HG03064 (cell line): ENCODE data around the gene PLCB4.

Experiments
- ATAC-seq: cut with Tn5 transposase; IDR thresholded peaks from one replicate; pipeline ENCODE4 v1.9.1; 2021; ENCODE audit warnings: low read depth; ENCODE audit not compliant: unreplicated experiment

Gene PLCB4

DNA sequence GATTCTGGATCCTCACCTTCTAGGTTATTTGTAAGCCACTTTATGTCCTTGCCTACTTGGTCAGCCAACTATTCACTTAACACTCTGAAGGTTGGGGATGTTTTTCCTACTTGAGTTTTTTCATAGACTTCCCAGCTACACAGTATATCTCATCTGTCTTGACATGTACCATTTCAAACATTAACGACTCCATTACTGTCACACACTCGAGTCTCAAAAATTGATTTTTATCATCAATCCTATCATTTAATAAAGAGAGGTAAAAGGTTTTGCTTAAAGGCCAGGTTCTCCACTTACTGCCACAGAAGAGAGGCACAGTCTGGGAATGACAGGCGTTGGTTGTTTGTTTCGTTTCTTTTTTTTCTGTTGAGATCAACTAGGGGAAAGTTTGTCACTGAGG is 407.3 kb downstream of the PLCB4 start:
- ATAC-seq = no peak

DNA sequence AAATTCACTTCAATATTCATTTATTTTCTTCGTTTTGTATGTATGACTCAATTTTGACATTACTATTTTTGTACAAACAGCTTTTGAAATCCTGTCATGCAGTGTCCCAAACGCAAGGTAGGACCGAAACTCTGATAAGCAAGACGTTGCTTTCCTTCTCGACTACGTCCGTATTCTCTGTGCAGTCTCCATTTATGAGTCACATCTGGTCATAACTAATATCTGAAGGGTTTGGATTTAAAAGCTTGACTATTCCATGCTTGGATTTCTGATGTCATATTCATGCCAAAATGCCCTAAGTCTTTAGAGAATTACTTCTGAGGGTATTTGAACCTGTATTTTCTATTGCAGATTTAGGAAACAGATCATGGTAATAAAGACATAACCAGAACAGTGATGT is 407.8 kb downstream of the PLCB4 start:
- no peak for ATAC-seq

DNA sequence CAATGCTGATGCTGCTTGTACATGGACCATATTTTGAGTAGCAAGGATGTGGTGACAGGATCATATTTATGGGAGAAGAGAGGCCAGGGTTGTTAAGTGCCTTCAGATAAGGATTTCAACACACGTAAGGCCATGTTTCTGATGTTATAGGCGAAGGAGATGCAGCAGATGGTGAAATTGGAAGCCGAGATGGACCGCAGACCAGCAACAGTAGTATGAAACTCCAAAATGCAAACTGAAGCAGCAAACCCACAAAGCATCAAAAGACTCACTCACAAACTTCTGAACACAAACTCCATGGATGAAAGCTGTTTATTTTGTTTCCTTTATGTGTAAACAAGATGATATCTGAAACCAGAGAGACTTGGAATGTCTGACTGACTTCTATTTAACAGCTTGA is 409.9 kb downstream of the PLCB4 start:
- no peak for ATAC-seq

DNA sequence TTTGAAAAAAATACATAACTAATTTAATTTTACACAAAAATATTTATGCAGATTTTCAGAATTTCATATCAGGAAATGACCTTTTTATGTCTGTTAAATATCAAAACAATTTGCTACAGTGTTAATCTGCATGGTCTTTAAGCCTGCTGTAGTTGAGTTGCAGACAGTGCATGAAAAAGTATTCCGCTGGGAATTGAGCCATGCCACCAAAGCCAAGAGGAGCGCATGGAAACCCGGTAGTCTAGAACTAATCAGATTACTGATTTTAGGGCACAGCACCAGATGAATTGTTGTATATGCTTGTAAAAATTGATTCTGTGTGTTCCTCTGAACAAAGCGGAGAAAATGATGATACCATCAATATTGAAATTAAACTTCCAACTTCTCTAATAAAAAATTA is 411.2 kb downstream of the PLCB4 start:
- no peak for ATAC-seq

DNA sequence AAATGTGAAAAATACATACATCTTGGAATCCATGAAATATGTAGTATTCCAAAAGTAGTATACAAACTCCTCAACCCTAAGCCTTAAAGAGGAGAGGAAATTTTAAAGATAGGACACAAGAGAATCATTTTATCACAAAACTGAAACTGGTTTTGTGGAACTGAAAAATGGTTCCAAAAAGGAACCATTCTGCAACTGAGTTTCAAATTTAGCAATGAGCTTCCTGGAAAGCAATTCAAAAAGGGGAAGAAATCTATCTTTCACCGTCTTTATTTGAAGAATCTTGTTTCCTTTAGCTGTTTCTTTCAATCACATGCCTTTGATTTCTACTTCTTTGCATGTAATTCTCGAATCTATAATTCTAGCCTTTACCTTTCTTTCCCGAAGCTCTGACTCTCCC is 413.3 kb downstream of the PLCB4 start:
- no peak for ATAC-seq

DNA sequence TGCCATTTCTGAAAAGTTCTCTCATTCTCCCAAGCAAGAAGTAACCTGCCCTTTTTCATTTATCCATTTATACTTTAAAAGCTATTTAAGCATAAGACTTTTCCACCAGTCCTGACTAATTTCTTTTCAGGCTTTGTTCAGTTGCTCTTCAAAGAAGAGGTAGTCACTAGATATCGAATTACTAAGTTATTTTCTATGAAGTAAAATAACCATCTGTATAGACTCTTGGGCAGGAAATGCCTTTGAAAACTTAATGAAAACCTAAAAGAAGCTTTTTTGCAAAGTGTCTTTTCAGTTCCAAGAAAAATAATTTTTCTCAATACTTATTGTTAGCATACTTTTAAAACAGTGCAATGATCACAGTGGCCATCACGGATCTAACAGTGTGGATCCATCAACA is 414.2 kb downstream of the PLCB4 start:
- ATAC-seq = no peak

DNA sequence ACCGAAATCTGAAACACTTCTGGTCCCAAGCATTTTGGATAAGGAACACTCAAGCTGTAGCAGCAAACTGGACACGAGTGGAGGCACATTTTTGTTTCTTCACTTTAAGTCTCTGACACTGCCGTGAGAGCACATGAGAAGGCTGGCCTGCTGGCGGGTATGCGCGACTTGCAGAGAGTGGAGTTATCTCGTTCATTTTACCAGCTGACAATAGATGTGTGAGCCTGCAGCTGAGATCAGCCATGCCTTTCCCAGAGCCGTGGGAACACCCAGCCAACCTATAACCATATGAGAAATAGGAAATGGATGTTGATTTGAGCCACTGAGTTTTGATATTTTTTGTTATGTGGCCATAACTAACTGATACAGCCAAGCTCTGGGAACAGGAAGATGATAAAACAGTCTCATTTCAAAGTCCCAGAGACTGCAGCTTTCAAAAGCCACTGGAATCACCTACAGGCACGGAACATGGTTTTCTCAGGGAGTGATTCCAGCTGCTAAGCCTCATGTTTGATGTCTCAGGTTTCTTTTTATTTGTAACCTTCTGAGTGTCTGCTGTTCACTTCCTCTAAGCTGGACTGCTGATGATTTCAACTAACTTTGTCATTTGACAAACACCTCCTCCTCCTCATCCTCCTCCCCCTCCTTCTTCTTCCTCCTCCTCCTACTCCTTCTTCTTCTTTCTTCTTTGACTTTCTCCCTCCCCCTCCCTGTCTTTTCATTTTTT is 416.9 kb downstream of the PLCB4 start:
- no peak for ATAC-seq

DNA sequence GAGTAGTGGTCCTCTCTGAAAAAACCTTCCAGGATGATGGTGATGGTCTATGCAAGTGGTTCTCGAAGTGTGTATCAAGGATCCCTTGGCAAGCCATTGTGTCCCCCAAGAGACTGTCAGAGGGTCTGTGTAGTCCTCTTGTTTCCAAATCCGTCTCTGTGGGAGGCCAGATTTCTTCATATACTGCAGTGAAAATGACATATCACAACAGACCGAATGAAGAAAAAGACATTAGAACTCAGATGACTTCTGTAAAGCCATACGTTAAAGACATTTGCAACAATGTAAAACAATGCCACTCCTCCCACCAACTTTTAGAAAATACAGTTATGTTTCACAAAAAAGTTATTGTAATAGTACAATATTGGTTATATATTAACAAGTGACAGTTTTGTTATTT is 418.3 kb downstream of the PLCB4 start:
- no peak for ATAC-seq

DNA sequence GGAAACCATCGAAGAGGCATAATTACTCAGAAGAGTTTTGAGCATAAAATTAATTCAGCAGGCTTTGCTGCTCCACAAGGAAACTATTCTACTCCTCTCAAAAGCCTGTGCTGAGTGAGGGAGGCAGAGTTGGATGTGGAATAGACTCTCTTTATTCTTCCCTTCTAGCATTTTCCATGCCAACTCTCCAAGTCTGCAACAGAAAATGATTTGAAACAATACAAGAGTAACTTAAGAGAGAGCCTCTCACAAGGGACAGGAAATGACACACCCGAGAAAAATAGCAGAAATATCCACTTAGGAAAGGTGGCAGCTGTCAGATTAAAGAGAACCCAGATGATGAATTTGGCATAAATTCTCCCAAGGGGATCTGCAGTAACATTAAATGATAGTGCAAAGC is 419.2 kb downstream of the PLCB4 start:
- ATAC-seq = no peak

DNA sequence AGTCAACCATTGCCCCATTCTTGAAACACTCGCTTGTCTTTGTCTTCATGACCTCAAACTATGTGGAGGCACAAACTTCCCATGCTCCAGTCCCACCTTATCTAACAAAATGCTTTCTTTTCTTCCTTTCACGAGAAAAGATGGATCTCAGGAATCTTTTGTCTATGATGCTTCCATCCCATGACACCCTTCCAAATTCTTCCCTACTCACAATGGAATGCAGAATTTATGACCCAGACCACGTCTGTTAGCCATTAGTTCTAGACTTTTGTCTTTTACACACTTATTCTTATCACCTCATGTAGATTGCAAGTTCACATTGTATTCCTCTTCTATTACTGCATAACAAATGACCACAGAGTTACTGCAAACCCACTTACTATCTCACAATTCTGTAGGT is 421.3 kb downstream of the PLCB4 start:
- ATAC-seq = no peak

DNA sequence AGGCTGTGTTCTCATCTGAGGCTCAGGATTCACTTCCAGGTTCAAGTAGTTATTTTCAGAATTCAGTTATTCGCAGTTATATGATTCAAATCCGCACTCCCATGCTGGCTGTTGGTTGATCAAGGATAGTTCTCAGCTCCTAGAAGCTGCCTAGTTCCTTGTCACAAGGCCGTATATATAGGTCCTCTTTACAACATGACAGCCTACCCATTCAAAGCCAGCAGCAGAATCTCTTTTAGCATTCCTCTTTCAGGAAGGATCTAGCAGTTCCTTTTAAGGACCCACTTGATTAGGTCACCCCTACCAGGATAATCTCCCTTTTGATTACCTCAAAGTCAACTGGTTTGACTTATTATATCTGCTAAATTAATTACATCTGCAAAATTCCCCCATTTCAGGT is 421.7 kb downstream of the PLCB4 start:
- no peak for ATAC-seq

DNA sequence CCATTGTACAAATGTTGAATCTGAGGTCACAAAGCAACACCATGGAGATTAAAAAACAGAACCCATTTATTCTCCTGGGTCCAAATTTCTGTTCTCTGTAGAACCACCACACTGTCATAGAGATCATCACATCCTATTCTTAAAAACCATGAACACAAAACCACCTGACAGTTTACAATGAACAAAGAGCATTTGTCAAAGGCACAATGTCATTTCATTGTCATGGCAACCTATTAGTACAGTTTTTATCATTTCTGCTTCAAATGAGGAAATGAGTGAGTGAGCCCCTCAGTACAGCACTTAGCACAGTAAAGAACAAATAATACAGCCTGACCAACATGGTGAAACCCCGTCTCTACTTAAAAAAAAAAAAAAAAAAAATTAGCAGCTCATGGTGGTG is 422.4 kb downstream of the PLCB4 start:
- ATAC-seq = no peak

DNA sequence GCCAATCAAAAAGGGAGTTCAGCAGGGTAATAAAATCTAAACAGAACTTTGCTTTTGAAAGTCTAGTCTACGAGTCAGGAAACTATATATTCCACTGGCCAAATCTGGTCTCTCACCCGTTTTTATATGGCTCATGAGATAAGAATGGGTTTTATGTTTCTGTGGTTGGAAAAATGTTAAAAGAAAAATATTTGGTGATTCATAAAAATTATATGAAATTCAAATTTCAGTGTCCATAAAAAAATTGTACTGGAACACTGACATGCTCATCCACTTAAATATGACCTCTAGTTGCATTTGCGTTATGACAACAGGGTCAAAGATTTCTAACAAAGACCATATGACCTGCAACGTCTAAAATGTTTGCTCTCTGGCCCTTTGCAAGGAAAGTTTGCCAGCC is 423.2 kb downstream of the PLCB4 start:
- no peak for ATAC-seq

DNA sequence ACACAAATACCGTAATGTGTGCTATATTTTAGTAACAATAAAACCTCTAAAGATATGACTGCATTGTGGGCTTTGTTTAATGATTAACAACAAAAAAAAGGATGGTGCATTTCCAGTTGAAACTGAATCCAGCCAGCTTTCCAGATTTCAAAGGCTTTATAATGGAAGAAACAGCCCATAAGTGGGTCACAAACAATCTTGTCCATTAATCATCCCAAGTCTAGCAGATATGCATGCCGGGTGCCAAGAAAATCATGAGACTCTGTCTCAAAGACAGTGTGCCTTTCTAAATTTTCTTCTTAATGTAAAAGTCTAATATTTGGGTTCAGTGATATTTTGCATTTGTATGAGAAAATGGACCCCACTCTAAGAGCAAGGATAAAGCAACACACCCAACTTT is 424.9 kb downstream of the PLCB4 start:
- no peak for ATAC-seq

DNA sequence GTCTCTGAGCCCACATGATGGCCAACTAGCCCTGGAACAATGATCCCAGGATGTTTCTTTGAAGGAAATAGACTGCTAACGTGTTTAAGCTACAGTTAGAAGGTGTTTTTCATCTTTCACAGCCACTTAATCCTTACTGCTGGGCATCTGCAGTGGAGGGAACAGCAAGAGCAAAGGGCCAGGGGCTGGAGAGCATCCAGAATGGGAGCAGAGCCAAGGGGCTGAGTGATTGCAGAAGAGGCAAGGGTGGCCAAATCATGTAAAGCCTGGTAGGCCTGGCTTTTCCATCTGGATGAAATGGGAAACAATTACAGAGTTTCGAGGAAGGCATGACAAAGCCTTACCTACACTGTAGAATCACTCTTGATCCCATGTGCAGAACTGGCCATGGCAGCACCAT is 426.8 kb downstream of the PLCB4 start:
- no peak for ATAC-seq

DNA sequence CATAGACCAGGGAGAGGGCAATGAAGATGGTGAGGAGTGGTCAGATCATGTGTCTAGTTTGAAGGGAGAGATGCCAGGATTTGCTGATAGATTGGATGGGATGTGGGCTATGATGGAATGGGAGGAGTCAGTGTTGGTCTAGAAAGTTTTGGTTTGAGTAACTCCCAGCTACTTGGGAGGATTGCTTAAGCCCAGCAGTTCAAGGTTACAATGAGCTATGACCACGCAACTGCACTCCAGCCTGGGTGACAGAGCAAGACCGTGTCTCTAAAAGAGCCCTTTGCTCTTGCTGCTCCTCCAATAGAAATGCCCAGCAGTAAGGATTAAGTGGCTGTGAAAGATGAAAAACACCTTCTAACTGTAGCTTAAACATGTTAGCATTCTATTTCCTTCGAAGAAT is 427.3 kb downstream of the PLCB4 start:
- ATAC-seq = no peak

DNA sequence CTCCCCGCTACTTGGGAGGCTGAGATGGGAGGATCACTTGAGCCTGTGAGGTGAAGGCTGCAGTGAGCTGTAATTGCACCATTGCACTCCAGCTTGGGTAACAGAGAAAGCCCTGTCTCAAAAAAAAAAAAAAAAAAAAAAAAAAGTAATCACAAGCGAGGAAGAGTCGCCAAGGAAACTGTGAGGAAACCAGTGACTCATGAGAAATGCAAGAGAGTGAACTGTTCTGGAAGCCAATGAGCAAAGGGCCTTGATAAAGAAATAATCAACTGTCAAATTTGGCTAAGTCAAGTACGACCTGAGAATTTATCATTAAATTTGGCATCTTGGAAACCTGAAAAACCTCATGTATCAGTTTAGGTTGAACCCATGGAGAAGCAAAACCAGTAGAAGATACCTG is 429.4 kb downstream of the PLCB4 start:
- no peak for ATAC-seq

DNA sequence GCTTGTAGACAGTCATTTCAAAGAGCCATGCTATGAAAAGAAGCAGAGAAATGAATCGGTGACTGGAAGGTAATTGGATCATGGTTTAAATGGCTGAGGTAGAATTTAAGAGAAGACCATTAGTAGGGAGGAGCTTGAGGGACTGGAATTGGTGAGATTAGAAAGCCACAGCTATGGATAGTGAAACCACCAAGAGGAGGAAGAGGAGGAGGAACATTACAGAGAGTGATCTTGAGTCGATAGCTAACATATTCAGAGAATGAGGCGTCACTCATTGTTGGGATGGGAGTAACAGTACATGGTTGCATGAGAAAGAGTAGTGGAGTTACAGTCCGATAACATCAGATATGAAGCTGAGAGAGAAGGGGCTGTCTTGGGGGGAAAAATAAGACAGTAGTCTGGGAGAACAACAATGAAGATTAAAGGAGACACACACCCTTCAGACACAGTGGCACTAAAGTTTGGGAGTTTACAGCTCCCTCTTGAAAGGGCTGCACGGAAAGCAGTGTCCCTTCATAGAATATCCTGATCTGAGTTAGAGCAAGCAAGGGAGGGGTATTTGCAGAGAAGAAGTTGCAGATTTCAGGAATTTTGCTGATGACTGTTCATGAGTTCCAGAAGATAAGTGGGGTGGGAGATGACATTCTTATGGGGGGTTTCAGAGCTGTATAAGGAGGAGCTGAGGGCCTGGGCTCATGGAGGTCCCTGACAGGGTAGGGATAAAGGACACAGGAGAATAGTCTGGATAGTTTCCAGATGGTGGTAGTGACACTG is 430.4 kb downstream of the PLCB4 start:
- no peak for ATAC-seq

DNA sequence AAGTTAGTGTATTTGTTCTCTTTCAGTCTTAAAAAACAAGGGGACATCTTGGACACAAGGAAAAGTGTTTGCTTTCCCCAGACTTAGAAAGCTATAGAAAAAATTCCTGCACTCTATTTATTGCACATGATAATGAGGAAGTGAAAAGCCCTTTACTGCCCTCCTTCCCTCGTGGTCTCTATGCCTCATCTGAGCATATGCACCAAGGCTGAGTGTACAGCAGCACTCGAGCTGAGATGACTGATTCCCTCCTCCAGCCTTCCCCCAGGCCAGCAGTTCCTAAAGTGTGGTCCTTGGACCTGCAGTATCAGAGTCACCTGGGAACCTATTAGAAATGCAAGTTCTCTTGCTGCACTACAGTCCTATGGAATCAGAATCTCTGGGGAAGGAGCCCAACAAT is 431.2 kb downstream of the PLCB4 start:
- no peak for ATAC-seq

DNA sequence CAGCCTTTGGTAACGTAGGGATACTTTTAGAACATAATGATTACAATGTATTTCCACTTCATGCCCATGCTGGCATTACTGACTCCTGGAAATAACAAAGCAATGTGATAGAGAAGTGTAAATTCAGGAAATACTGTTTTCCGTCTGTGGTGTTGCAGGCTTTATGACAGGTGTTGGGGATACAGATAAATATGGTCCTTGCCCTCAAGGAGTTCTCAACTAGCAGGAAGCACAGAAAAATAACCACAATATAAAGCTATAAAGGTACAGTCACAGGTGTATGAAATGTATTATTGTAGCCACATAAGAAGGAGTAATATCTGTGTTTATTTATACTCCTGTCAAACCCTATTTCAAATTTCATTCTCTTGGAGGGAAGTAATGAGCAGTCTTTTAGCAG is 432.6 kb downstream of the PLCB4 start:
- no peak for ATAC-seq

DNA sequence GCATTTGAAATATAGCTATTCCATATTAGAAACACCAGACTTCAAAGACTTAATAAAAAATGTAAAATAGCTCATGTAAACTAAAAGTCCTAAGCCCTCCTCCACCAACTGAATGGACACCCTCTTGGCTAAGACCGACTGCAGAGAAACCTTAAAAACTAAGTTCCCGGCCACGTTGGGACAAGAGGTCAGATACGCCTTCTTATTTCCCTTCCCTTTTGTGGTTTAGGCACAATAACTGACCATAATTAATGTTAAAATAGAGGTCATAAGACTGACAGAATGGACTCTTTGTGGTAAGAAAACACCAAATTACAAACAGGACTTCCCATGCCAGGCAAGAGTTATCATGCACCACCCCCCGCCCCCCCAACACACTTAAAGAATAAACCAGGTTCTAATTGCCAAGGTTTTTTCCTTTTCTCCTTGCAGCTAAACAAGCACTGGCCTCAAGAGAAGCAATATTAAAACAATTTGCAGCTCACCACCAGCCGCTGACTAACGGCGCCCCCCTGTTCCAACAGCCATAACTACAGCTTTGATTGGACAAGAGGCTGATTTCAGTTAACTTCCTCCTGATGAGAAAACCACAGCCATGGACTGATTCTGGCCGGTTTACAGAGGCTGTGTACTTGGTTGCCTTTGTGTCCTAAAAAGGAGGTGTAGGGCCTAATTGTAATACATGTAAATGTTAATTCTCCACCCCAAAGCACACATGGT is 434.8 kb downstream of the PLCB4 start:
- ATAC-seq = no peak
